ENCODE data around the gene NOL9. TPM values are rescaled to one million over a fixed set of nuclear protein-coding genes. Genes with fewer than 3 reads are reported as not detected.
"Not testable (repeated sequence)": the region's sequence is repeated elsewhere in the genome, so short reads cannot be mapped to it uniquely, and the experiment has no call there.

Gene NOL9
- total RNA-seq, 4 donors from 2014 or later, result 17.9 to 30.9 (median 26.0) TPM

DNA sequence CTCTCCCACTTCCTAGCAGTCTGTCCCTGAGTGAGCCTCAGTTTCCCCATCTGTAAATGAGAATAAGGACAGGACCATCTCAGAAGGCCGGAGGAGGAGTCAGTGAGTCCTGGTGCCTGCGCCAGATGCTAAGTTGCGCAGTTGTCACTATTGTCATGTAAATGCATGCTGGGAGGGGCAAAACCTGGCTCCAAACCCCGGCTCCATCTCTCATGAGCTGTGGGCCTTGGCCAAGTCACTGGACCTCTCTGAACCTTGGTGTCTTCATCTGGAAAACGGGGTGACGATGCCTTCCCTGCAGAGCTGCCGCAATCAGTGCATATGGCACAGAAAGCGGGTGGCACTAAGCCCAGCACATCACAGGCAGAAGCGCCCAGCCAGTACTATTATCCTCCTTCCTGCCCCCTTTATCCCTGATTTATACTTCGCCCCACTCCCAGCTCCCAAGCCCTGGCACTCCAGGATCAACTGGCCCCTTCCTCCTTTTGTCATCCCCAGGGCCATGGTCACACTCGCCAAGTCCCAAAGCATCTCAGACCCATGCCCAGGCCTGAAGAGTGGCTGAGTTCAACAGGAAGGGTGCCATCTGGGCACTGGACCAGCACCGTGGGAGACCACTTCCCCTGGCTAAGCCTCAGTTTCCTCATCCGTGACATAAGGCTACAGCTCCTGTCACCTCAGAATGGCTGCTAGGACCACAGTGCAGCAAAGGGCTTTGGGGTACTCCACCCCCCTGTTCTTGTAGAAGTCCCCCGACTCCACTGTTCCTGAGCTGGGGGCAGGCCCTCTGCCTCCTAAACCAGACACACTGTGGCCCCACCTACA lies 58.6 kb downstream of the NOL9 start:
- H3K27ac ChIP-seq, result peak overlapping the region in 2 of 4 donors; percentile 20 to 89
- TF ChIP-seq EP300 (IDR thresholded peaks at IDR 0.05), result no peak
- no peak for TF ChIP-seq POLR2A (IDR thresholded peaks at IDR 0.05)
- TF ChIP-seq, protein P1, sequence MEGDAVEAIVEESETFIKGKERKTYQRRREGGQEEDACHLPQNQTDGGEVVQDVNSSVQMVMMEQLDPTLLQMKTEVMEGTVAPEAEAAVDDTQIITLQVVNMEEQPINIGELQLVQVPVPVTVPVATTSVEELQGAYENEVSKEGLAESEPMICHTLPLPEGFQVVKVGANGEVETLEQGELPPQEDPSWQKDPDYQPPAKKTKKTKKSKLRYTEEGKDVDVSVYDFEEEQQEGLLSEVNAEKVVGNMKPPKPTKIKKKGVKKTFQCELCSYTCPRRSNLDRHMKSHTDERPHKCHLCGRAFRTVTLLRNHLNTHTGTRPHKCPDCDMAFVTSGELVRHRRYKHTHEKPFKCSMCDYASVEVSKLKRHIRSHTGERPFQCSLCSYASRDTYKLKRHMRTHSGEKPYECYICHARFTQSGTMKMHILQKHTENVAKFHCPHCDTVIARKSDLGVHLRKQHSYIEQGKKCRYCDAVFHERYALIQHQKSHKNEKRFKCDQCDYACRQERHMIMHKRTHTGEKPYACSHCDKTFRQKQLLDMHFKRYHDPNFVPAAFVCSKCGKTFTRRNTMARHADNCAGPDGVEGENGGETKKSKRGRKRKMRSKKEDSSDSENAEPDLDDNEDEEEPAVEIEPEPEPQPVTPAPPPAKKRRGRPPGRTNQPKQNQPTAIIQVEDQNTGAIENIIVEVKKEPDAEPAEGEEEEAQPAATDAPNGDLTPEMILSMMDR (IDR thresholded peaks at IDR 0.05), result no peak
- peaks cover 0 to 68% (median 23%) of the 10 kb centered on the region in 4 donors for H3K4me1 ChIP-seq
- peaks cover 0 to 26% of the 10 kb centered on the region in 2 donors for H3K27me3 ChIP-seq
- H3K36me3 ChIP-seq, result no peaks in the 10 kb centered on the region
- H3K9me3 ChIP-seq, result no peaks in the 10 kb centered on the region
- 79 to 87% methylated on average over 12 to 14 of the region's 14 CpGs for WGBS, 2 donors
- DNase-seq (ENCODE audit: low spot score in 2 of 2), result no peak
- H3K4me3 ChIP-seq, result no peak overlapping the region

DNA sequence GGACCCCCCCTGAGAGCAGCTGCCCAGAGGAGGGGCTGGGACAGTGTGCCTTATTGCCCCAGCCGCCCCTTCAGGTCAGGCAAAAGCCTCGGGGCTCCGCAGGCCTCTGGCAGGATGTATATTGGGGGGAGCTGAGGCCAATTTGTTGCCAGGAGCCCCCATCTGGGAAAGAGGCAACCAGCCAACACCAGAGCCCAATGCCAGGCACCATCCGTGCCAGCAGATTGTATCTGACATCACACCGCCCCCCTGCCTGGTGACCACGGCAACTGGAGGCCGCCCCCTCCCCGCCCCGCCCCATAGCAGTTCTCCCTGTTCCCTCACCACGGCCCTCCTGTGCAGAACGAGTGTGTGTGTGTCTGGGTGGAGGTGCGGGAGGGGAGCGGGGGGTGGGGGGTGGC lies 59.3 kb downstream of the NOL9 start:
- TF ChIP-seq POLR2A (IDR thresholded peaks at IDR 0.05) (no peak), EP300 (IDR thresholded peaks at IDR 0.05) (peak in 1 of 2 donors; percentile 11)
- TF ChIP-seq, protein P1 (IDR thresholded peaks at IDR 0.05), result no peak
- no peak overlapping the region for H3K4me3 ChIP-seq
- no peaks in the 10 kb centered on the region for H3K36me3 ChIP-seq
- H3K27me3 ChIP-seq, result peaks cover 0 to 33% of the 10 kb centered on the region in 2 donors
- 37 to 51% methylated on average over 7 to 10 of the region's 13 CpGs for WGBS, 2 donors
- peak overlapping the region in 2 of 4 donors; percentile 73 to 89 for H3K27ac ChIP-seq
- no peak for DNase-seq (ENCODE audit: low spot score in 2 of 2)
- no peaks in the 10 kb centered on the region for H3K9me3 ChIP-seq
- peaks cover 0 to 68% (median 23%) of the 10 kb centered on the region in 4 donors for H3K4me1 ChIP-seq

DNA sequence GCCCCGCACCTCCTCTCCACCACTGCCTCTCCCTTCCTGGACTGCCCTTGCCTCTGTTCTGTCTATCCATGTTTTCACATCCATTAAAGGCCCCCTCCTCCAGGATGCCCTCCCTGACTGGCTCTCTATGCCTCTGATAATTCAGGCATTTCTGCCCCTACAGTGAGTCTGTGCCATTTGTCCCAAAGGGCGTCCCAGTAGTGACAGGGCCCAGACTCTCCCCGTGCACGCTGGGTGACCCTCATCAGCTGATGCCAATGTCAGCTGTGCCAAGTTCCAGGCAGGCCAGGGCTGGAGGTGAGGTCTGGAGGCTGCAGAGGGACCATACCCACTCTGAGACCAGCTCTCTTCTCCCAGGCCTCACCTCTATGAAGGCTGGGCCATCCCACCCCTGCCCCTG lies 59.7 kb downstream of the NOL9 start:
- no peak overlapping the region for H3K4me3 ChIP-seq
- WGBS, 2 donors, result 71 to 79% methylated on average over 4 of the region's 4 CpGs
- H3K4me1 ChIP-seq, result peaks cover 0 to 68% (median 25%) of the 10 kb centered on the region in 4 donors
- H3K9me3 ChIP-seq, result no peaks in the 10 kb centered on the region
- H3K36me3 ChIP-seq, result no peaks in the 10 kb centered on the region
- peak overlapping the region in 2 of 4 donors; percentile 73 to 89 for H3K27ac ChIP-seq
- TF ChIP-seq EP300 (IDR thresholded peaks at IDR 0.05), result no peak
- TF ChIP-seq, protein P1 (IDR thresholded peaks at IDR 0.05), result no peak
- TF ChIP-seq POLR2A (IDR thresholded peaks at IDR 0.05), result no peak
- H3K27me3 ChIP-seq, result peaks cover 0 to 35% of the 10 kb centered on the region in 2 donors
- DNase-seq (ENCODE audit: low spot score in 2 of 2), result no peak

DNA sequence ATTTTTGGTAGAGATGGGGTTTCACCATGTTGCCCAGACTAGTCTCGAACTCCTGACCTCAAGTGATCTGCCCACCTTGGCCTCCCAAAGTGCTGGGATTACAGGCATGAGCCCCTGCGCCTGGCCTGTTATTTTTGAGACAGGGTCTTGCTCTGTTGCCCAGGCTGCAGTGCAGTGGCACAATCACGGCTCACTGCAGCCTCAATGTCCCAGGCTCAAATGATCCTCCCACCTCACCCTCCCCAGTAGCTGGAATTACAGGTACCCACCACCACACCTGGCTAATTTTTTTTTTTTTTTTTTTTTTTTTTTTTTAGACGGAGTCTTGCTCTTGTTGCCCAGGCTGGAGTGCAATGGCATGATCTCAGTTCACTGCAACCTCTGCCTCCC lies 60.5 kb downstream of the NOL9 start:
- not testable (repeated sequence) for H3K36me3 ChIP-seq; H3K9me3 ChIP-seq; H3K4me3 ChIP-seq; DNase-seq (ENCODE audit: low spot score in 2 of 2); H3K27ac ChIP-seq
- 93 to 99% methylated on average over 4 of the region's 4 CpGs for WGBS, 2 donors
- peaks cover 0 to 35% of the 10 kb centered on the region in 2 donors for H3K27me3 ChIP-seq
- peaks cover 0 to 67% (median 23%) of the 10 kb centered on the region in 4 donors for H3K4me1 ChIP-seq

GRCh38 chr1:6491966-6492365 lies 62.3 kb downstream of the NOL9 start:
- Histone ChIP-seq H3K27ac (peak overlapping the region in 1 of 4 donors; percentile 72), H3K4me1 (peaks cover 0 to 61% (median 12%) of the 10 kb centered on the region in 4 donors), H3K9me3 (no peaks in the 10 kb centered on the region), H3K36me3 (no peaks in the 10 kb centered on the region), H3K4me3 (no peak overlapping the region), H3K27me3 (peaks cover 0 to 24% of the 10 kb centered on the region in 2 donors)
- no peak for DNase-seq (ENCODE audit: low spot score in 2 of 2)
- 56 to 63% methylated on average over 9 to 10 of the region's 10 CpGs for WGBS, 2 donors
- TF ChIP-seq POLR2A (IDR thresholded peaks at IDR 0.05) (no peak), EP300 (IDR thresholded peaks at IDR 0.05) (no peak)
- TF ChIP-seq, protein P1 (IDR thresholded peaks at IDR 0.05), result no peak

Data from tibial nerve (tissue), 4 donors.